Mesothelial cell of epicardium (in vitro differentiated cells): ENCODE data around the gene TMEM119. TPM values are rescaled to one million over a fixed set of nuclear protein-coding genes. Genes with fewer than 3 reads are reported as not detected.
A peak's percentile ranks its signal among the peaks of the same experiment; 100 is the strongest.

ENCODE experiments used
- DNase-seq, 2 experiments: peaks; one replicate each; pipeline ENCODE4 v3.0.0; 2021; ENCODE audit warnings: low spot score in 2 of 2; ENCODE audit not compliant: unreplicated experiment in 2 of 2
- H3K27ac Mint-ChIP-seq: 2 replicates; pipeline ENCODE4 v1.8.0; 2021; ENCODE audit warnings: mixed read lengths
- H3K27me3 Mint-ChIP-seq: 2 replicates; pipeline ENCODE4 v1.8.0; 2021; ENCODE audit warnings: low read depth, mixed read lengths
- H3K36me3 Mint-ChIP-seq: 2 replicates; pipeline ENCODE4 v1.8.0; 2021; ENCODE audit warnings: mixed read lengths
- H3K4me1 Mint-ChIP-seq: 2 replicates; pipeline ENCODE4 v1.8.0; 2021; ENCODE audit warnings: mixed read lengths
- H3K4me3 Mint-ChIP-seq: 2 replicates; pipeline ENCODE4 v1.8.0; 2021; ENCODE audit warnings: mild to moderate bottlenecking, moderate library complexity, mixed read lengths
- H3K9me3 Mint-ChIP-seq: 2 replicates; pipeline ENCODE4 v1.8.0; 2021; ENCODE audit warnings: mixed read lengths
- total RNA-seq: library from RNA; stranded (reverse); gene quantifications from 3 replicates; pipeline ENCODE4 v1.2.1, GENCODE V29; 2021
- TF ChIP-seq, protein P1 (sequence below): fragments of 200-600 bp; sonication (generic); IDR thresholded peaks from one replicate; pipeline ENCODE4 v1.5.0; 2021; ENCODE audit warnings: antibody characterized with exemption; ENCODE audit not compliant: unreplicated experiment

TMEM119 gene
- total RNA-seq, 1 donor from 2014 or later: 41.2 TPM

DNA sequence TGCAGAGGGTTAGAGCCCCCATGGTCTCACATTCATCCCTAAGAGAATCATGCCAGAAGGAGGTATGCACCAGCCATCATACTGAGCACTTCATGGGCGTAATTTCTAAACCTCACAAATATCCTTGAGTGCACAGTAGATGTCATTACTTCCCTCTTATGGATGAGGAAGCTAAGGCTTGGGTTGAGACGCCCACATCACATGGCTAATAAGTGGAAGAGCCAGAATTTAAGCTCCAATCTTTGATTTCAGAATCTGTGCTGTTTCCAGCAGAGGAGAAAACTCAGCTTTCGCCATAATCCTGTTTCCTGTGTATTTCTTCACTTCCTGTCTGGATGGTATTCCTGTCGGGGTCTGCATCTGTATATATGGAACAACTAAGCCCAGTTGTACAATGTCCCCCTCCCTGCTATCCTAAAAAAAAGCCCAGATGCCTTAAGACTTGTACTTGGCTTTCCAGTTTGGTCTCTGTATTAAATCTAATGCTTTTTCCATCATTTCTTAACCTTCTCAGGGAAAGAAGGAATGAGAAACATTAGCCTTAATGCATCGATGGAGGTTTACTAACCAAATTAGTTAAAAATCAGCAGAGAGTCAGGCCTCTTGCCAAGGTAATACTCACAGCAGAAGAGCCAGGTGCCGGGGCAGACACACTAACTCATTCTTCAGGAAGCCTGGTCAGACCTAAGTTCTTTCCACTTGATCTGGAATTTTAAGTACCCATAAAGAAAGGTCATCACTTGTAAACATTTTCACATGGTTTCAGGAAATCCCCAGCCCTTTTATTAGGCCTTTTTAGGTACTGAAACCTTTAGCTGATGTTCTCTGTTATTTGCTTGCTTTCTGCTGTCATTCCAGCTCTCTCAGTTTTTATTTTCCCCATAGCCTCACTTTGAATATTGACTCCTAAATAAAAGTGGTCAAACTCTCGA lies 30.2 kb downstream of the TMEM119 start:
- TF ChIP-seq, protein P1, sequence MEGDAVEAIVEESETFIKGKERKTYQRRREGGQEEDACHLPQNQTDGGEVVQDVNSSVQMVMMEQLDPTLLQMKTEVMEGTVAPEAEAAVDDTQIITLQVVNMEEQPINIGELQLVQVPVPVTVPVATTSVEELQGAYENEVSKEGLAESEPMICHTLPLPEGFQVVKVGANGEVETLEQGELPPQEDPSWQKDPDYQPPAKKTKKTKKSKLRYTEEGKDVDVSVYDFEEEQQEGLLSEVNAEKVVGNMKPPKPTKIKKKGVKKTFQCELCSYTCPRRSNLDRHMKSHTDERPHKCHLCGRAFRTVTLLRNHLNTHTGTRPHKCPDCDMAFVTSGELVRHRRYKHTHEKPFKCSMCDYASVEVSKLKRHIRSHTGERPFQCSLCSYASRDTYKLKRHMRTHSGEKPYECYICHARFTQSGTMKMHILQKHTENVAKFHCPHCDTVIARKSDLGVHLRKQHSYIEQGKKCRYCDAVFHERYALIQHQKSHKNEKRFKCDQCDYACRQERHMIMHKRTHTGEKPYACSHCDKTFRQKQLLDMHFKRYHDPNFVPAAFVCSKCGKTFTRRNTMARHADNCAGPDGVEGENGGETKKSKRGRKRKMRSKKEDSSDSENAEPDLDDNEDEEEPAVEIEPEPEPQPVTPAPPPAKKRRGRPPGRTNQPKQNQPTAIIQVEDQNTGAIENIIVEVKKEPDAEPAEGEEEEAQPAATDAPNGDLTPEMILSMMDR: no peak
- Mint-ChIP-seq H3K27ac (peak overlapping the region; percentile 39), H3K36me3 (peaks cover 18% of the 10 kb centered on the region), H3K27me3 (no peaks in the 10 kb centered on the region), H3K4me3 (no peak overlapping the region), H3K4me1 (peaks cover 10% of the 10 kb centered on the region), H3K9me3 (no peaks in the 10 kb centered on the region)
- no peak for DNase-seq

DNA sequence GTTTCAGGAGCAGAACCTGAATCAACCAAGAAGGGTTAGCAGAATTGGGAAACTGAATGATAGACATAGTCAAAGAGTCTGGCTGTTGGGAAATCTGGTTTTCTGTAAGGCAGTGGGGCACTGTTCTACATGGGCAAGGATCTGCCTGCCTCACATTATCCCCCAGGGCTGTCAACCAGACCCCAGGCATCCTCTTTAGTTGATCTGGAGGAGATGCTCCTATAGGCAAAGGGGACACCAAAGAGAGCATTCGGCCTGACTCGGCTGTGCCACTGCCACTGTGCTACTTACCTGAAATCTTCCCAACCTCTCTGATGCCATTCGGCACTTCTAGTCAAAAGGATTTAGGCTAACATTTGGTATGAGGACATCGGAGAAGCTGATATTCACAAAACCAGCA lies 31.4 kb downstream of the TMEM119 start:
- H3K9me3 Mint-ChIP-seq: no peaks in the 10 kb centered on the region
- H3K27ac Mint-ChIP-seq: no peak overlapping the region
- DNase-seq: no peak
- no peak overlapping the region for H3K4me3 Mint-ChIP-seq
- peaks cover 15% of the 10 kb centered on the region for H3K4me1 Mint-ChIP-seq
- TF ChIP-seq, protein P1: no peak
- peaks cover 18% of the 10 kb centered on the region for H3K36me3 Mint-ChIP-seq
- H3K27me3 Mint-ChIP-seq: no peaks in the 10 kb centered on the region

DNA sequence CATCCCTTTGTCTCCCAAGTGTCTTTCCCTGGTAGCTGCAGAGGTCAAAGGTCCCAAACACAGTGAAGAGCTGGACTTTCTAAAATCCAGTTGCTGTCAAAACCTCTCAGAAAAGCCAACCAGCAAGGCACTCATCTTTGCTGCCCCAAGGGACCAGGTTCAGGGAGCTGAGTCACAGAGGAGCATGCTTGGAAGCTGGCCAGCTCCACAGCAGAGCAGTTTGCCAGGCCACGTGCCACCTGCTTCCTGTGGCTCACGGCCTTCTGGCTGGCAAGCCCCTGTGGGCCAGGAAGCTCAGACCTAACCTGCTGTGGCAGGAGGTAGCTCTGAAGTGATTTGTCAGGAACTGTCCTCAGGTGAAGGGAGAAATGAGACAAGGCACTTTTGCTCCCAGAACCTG lies 31.9 kb downstream of the TMEM119 start:
- no peak overlapping the region for H3K27ac Mint-ChIP-seq
- H3K27me3 Mint-ChIP-seq: no peaks in the 10 kb centered on the region
- peaks cover 15% of the 10 kb centered on the region for H3K4me1 Mint-ChIP-seq
- TF ChIP-seq, protein P1: no peak
- H3K9me3 Mint-ChIP-seq: no peaks in the 10 kb centered on the region
- no peak overlapping the region for H3K4me3 Mint-ChIP-seq
- peaks cover 18% of the 10 kb centered on the region for H3K36me3 Mint-ChIP-seq
- DNase-seq: no peak

DNA sequence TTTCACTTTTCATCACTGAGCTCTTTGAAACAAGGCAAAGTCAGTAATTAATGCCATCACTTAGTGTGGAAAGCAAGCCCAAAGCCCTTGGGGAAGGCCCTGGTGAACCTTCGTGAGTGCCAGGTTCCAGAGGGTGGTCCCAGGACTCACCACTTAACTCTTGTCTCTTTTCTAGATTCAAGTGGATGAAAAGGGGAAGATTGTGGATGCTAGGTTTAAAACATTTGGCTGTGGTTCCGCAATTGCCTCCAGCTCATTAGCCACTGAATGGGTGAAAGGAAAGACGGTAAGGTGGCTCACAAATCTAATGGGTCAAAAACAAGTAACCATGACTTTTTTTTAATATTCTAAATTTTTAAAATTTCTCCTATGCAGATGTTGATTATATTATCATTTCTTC lies 32.7 kb downstream of the TMEM119 start:
- Mint-ChIP-seq H3K27me3 (no peaks in the 10 kb centered on the region), H3K9me3 (no peaks in the 10 kb centered on the region), H3K4me1 (peaks cover 19% of the 10 kb centered on the region), H3K36me3 (peaks cover 18% of the 10 kb centered on the region), H3K4me3 (no peak overlapping the region), H3K27ac (no peak overlapping the region)
- no peak for DNase-seq
- TF ChIP-seq, protein P1: no peak

DNA sequence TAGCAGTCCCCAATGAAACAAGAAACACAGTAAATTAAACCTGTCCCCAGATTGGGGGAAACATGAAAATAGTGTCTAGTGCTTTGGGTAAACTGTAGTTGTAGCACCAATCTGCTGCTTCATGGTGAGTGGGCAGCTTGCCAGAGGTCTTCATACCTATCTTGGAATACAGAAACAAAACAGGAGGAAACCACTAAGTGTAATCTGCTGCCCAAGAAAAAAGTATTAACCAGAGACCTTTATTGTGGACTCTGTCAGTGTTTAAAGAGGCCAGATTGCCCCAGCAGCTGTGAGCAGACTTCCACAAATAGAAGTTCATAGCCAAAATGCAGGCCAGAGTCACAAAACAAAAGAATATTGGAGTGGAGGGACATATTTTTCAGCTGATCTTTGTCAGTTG lies 33.2 kb downstream of the TMEM119 start:
- Mint-ChIP-seq H3K4me1 (peaks cover 23% of the 10 kb centered on the region), H3K9me3 (no peaks in the 10 kb centered on the region), H3K27ac (peak overlapping the region; percentile 16), H3K27me3 (no peaks in the 10 kb centered on the region), H3K4me3 (no peak overlapping the region), H3K36me3 (peaks cover 18% of the 10 kb centered on the region)
- TF ChIP-seq, protein P1: no peak
- DNase-seq: no peak
